ENCODE data around the gene HOXA5.

The HOXA5 gene

GRCh38 chr7:27110186-27111031 is 33.1 kb downstream of the HOXA5 start:
- H3K27ac ChIP-seq: peak overlapping the region in 1 of 2 donors; percentile 43
- H3K4me3 ChIP-seq: peak overlapping the region; percentile 44
- TF ChIP-seq CTCF (IDR thresholded peaks at IDR 0.05): no peak
- DNase-seq (ENCODE audit: low spot score): no peak

- TF ChIP-seq CTCF (IDR thresholded peaks at IDR 0.05): no peak
- peak overlapping the region in 1 of 2 donors; percentile 77 for H3K27ac ChIP-seq
- H3K4me3 ChIP-seq: no peak overlapping the region
- DNase-seq (ENCODE audit: low spot score): no peak
These were observed 33.9 kb downstream of the HOXA5 start for GRCh38 chr7:27109466-27110185.

- Histone ChIP-seq H3K4me3 (peak overlapping the region; percentile 49), H3K27ac (peak overlapping the region in 1 of 2 donors; percentile 77)
- no peak for TF ChIP-seq CTCF (IDR thresholded peaks at IDR 0.05)
- DNase-seq (ENCODE audit: low spot score): no peak
These were observed 34.9 kb downstream of the HOXA5 start for GRCh38 chr7:27108390-27109127.

- DNase-seq (ENCODE audit: low spot score): no peak
- no peak for TF ChIP-seq CTCF (IDR thresholded peaks at IDR 0.05)
- peak overlapping the region; percentile 49 for H3K4me3 ChIP-seq
- H3K27ac ChIP-seq: peak overlapping the region in 1 of 2 donors; percentile 77
These were observed 35.8 kb downstream of the HOXA5 start for GRCh38 chr7:27107391-27108381.

- peak overlapping the region; percentile 63 for H3K4me3 ChIP-seq
- DNase-seq (ENCODE audit: low spot score): no peak
- peak overlapping the region in 1 of 2 donors; percentile 64 for H3K27ac ChIP-seq
- TF ChIP-seq CTCF (IDR thresholded peaks at IDR 0.05): no peak
These were observed 36.6 kb downstream of the HOXA5 start for GRCh38 chr7:27106901-27107240.
